ENCODE measurements around the gene UBAC2. TPM values are rescaled to one million over a fixed set of nuclear protein-coding genes. Genes with fewer than 3 reads are reported as not detected.

Gene UBAC2
- total and polyA plus RNA-seq, 7 donors = 31.8 to 73.9 (median 47.6) TPM

DNA sequence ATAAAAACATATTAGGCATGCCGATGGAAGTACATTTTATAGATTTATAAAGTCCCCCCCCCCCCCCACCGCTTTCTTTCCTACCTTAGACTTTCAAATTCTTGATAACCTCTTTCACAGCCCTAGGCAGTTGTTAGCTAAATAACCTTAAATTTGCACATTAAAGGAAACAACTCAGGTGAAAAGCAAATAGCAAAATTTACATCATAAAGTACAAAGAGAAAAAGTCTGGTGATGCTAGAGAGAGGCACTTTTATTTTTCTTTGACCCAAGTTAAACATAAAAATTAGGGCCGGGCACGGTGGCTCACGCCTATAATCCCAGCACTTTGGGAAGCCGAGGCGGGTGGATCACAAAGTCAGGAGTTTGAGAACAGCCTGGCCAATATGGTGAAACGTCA lies 15.0 kb upstream of the UBAC2 start:
- Histone ChIP-seq H3K27ac (no peak overlapping the region), H3K9me3 (peaks cover 0 to 4% (median 1%) of the 10 kb centered on the region in 4 donors), H3K27me3 (no peaks in the 10 kb centered on the region), H3K4me1 (no peaks in the 10 kb centered on the region), H3K36me3 (no peaks in the 10 kb centered on the region), H3K4me3 (no peak overlapping the region)
- 76 to 83% methylated on average over 8 of the region's 8 CpGs for WGBS, 2 donors
- intact Hi-C loops (cut with DNase I) = no loop called here
- TF ChIP-seq POLR2A (IDR thresholded peaks at IDR 0.05) (no peak), POLR2AphosphoS5 (IDR thresholded peaks at IDR 0.05) (no peak), EP300 (IDR thresholded peaks at IDR 0.05) (no peak), CTCF (IDR thresholded peaks at IDR 0.05) (no peak)
- DNase-seq = no peak

GRCh38 chr13:99190147-99190985 lies 10.3 kb upstream of the UBAC2 start:
- 94 to 96% methylated on average over 12 of the region's 12 CpGs for WGBS, 2 donors
- intact Hi-C loops (cut with DNase I) = no loop called here
- no peak overlapping the region for H3K4me3 ChIP-seq
- no peaks in the 10 kb centered on the region for H3K27me3 ChIP-seq
- no peaks in the 10 kb centered on the region for H3K9me3 ChIP-seq
- TF ChIP-seq POLR2A (IDR thresholded peaks at IDR 0.05) = no peak
- no peak for TF ChIP-seq EP300 (IDR thresholded peaks at IDR 0.05)
- TF ChIP-seq CTCF (IDR thresholded peaks at IDR 0.05) = no peak
- no peak for TF ChIP-seq POLR2AphosphoS5 (IDR thresholded peaks at IDR 0.05)
- DNase-seq = no peak
- H3K27ac ChIP-seq = peak overlapping the region in 1 of 4 donors; percentile 16
- no peaks in the 10 kb centered on the region for H3K4me1 ChIP-seq
- no peaks in the 10 kb centered on the region for H3K36me3 ChIP-seq

DNA sequence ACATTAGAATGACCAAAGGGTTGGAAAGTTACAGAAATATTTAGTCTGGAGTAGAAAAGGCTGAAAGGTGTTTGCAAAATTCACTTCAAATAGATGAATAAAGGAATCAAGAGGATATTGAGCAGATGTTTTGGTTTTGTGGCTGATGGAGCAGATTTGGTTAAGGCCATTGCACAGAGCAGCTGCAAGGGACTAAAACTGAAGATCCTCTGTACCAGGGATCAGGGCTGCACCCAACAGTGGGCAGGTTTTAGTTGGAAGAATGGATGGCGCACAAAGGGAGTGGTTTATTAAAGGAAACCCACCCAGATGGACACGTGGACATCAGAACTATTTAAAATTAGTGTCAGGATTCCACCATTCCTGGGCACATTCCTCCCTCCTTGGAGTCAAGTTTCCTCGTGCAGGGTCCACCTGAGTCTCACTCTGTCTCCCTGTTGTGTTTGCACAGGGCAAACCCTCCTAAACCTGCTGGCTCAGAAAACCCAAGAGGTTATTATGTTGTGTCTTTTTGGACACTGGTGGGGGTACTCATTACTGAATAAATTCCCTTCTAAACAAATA lies 9.2 kb upstream of the UBAC2 start:
- Histone ChIP-seq H3K27ac (no peak overlapping the region), H3K9me3 (no peaks in the 10 kb centered on the region), H3K4me3 (no peak overlapping the region), H3K4me1 (no peaks in the 10 kb centered on the region), H3K36me3 (no peaks in the 10 kb centered on the region), H3K27me3 (no peaks in the 10 kb centered on the region)
- no peak for DNase-seq
- intact Hi-C loops (cut with DNase I) = no loop called here
- WGBS, 2 donors = 19 to 53% methylated on average over 3 of the region's 3 CpGs
- TF ChIP-seq POLR2A (IDR thresholded peaks at IDR 0.05) (no peak), POLR2AphosphoS5 (IDR thresholded peaks at IDR 0.05) (no peak), EP300 (IDR thresholded peaks at IDR 0.05) (no peak), CTCF (IDR thresholded peaks at IDR 0.05) (no peak)

GRCh38 chr13:99191900-99192399 lies 8.7 kb upstream of the UBAC2 start:
- no peaks in the 10 kb centered on the region for H3K9me3 ChIP-seq

DNA sequence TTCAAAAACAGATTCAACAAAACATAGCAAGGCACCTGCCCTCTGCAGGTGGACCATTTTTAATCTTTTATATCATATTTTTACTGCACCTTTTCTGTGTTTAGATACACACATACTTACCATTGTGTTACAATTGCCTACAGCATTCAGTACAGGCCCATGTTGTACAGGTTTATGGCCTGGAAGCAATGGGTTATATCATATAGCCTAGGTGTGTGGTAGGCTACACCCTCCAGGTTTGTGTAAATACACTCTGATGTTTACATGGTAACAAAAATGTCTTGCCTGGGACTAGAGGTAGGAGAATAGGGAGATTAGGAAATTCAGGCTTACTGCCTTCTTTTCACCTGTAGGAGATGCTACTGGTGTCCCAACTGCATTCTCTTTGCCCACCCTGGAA lies 8.2 kb upstream of the UBAC2 start:
- no peak for TF ChIP-seq EP300 (IDR thresholded peaks at IDR 0.05)
- TF ChIP-seq POLR2AphosphoS5 (IDR thresholded peaks at IDR 0.05) = no peak
- no peak for TF ChIP-seq CTCF (IDR thresholded peaks at IDR 0.05)
- TF ChIP-seq POLR2A (IDR thresholded peaks at IDR 0.05) = no peak
- intact Hi-C loops (cut with DNase I) = no loop called here

More at GRCh38 chr13:99191900-99192399, 8.7 kb upstream of the UBAC2 start:
- no peaks in the 10 kb centered on the region for H3K36me3 ChIP-seq
- WGBS, 2 donors = 12 to 58% methylated on average over 7 of the region's 7 CpGs
- TF ChIP-seq POLR2AphosphoS5 (IDR thresholded peaks at IDR 0.05) = no peak
- intact Hi-C loops (cut with DNase I) = no loop called here
- H3K4me1 ChIP-seq = no peaks in the 10 kb centered on the region
- H3K27me3 ChIP-seq = no peaks in the 10 kb centered on the region
- no peak overlapping the region for H3K27ac ChIP-seq
- no peak overlapping the region for H3K4me3 ChIP-seq
- no peak for DNase-seq

More for the DNA sequence above, 8.2 kb upstream of the UBAC2 start:
- H3K9me3 ChIP-seq = no peaks in the 10 kb centered on the region
- no peak overlapping the region for H3K4me3 ChIP-seq
- H3K4me1 ChIP-seq = no peaks in the 10 kb centered on the region
- H3K27ac ChIP-seq = no peak overlapping the region
- H3K36me3 ChIP-seq = no peaks in the 10 kb centered on the region
- DNase-seq = no peak
- no peaks in the 10 kb centered on the region for H3K27me3 ChIP-seq

All from sigmoid colon (tissue), 7 donors.